ENCODE measurements around the gene YIF1B.
"Not testable (repeated sequence)": the region's sequence is repeated elsewhere in the genome, so short reads cannot be mapped to it uniquely, and the experiment has no call there.

YIF1B gene

GRCh38 chr19:38315657-38316476 lies at the start of gene YIF1B:
Gene YIF1B, minus strand, starts transcription at chr19:38315947. Its CDS starts 30 bp downstream, at chr19:38315917.
- DNase-seq: peak; percentile 95

GRCh38 chr19:38362946-38363688 lies 47.4 kb upstream of the YIF1B start:
- DNase-seq: not testable (repeated sequence)

- DNase-seq: peak; percentile 49
These were observed 46.6 kb upstream of the YIF1B start for GRCh38 chr19:38362076-38362945.

- DNase-seq: peak; percentile 71
These were observed 45.9 kb upstream of the YIF1B start for GRCh38 chr19:38361633-38362075.

- no peak for DNase-seq
These were observed 45.3 kb upstream of the YIF1B start for GRCh38 chr19:38360839-38361631.

GRCh38 chr19:38360351-38360750 lies 44.6 kb upstream of the YIF1B start:
- DNase-seq: no peak

GRCh38 chr19:38359242-38360021 lies 43.7 kb upstream of the YIF1B start:
- no peak for DNase-seq

- DNase-seq: no peak
These were observed 42.3 kb upstream of the YIF1B start for GRCh38 chr19:38358071-38358470.

- DNase-seq: no peak
These were observed 40.3 kb upstream of the YIF1B start for GRCh38 chr19:38355728-38356725.

GRCh38 chr19:38352611-38353010 lies 36.9 kb upstream of the YIF1B start:
- no peak for DNase-seq

GRCh38 chr19:38351865-38352395 lies 36.2 kb upstream of the YIF1B start:
- DNase-seq: no peak

GRCh38 chr19:38350883-38351282 lies 35.1 kb upstream of the YIF1B start:
- DNase-seq: no peak

- no peak for DNase-seq
These were observed 31.1 kb upstream of the YIF1B start for GRCh38 chr19:38346837-38347236.

GRCh38 chr19:38340927-38341326 lies 25.2 kb upstream of the YIF1B start:
- DNase-seq: no peak

GRCh38 chr19:38339011-38339410 lies 23.3 kb upstream of the YIF1B start:
- DNase-seq: not testable (repeated sequence)

GRCh38 chr19:38337360-38337653 lies 21.6 kb upstream of the YIF1B start:
- DNase-seq: no peak

GRCh38 chr19:38336638-38337359 lies 21.1 kb upstream of the YIF1B start:
- DNase-seq: peak; percentile 90

GRCh38 chr19:38335949-38336637 lies 20.3 kb upstream of the YIF1B start:
- DNase-seq: peak; percentile 93

- DNase-seq: no peak
These were observed 17.5 kb upstream of the YIF1B start for GRCh38 chr19:38333245-38333644.
